OCI-M1 (cell line): ENCODE measurements around the gene CGB8.
"Not testable (repeated sequence)": the region's sequence is repeated elsewhere in the genome, so short reads cannot be mapped to it uniquely, and the experiment has no call there.

Source experiments
- DNase-seq: peaks from one replicate; lab custom pipeline; 2025; lab: John Stamatoyannopoulos, UW

CGB8 gene

DNA sequence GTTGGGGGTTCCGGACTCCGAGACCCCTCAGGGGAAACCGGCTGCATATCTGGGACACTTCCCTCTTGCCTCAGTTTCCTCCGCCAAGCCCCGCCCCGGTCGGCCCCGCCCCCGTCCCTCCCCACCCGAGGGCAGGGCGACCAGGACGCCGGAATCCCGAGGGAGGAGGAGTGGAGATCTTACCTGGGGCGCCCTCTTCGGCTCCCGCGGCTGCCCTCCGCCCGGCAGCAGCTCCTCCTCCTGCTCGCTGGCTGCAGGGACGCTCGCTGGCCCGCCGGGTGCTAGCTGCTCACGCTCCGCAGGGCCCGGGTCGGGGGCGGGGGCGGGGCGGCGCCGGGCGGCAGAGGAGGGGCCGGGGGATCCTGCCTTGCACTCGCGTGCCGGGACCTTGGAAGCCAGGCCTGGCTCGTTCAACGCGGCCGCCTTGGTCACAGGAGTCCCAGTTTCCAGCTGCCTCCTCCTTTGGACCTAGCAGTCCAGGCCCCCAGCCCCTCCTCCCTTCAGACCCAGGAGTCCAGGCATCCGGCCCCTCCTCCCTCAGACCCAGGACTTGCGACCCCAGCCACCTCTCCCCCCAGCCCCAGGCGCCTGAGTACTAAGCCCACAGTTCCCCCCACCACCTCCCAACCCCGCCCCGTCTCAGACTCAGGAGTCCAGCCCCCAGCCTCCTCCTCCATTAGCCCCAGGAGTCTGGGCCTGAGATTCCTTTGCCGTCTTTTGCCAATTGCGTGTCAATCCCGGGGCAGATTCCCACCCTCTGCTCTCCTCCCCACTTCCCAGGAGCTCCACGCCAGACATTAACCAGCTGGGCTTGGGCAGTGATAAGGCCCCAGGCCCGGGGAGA is 16.1 kb upstream of the CGB8 start, which contains the start of gene NTF4:
NTF4 (minus strand) TSS at position 51 of the 844 bp plus-strand sequence. CDS start 2,821 bp downstream, outside the sequence.
- DNase-seq: no peak

GRCh38 chr19:49064029-49064629 is 15.2 kb upstream of the CGB8 start:
- no peak for DNase-seq

DNA sequence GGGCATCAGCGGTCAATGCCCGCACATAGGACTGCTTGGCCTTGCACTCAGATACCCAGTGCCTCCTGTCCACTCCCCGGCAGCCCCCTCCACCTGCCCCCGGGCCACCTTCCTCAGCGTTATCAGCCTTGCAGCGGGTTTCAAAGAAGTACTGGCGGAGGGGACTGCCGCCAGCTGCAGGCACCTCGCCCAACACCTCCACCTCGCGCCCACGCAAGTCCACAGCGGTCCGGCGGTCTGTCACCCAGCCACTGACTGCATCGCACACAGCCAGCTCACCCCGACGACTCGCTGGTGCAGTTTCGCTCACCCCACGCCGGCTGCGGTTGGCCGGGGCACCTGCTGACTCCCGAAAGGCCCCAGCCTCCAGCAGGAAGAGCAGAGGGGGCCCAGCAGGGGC is 12.5 kb upstream of the CGB8 start:
- no peak for DNase-seq

GRCh38 chr19:49061000-49061399 is 12.1 kb upstream of the CGB8 start:
- no peak for DNase-seq

DNA sequence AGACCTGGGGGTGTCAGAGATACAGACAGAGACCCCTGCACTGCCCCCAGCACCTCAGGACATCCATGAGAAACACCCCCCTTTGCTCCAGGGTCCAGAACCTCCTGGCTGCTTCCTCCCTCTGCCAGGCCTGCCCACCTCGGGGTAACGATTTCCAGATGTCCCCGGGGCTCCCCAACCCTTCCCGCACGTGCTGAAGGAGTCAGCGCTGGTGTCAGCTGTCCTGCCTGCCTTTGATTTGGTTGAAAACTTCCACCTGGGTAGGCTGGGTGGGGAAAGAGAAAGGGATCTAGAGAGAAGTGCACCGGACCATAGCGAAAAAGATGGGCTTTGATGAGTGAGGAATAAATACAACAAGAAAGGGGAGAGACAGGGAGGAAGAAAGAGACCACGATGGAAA is 10.1 kb upstream of the CGB8 start:
- no peak for DNase-seq

- no peak for DNase-seq
Measured at GRCh38 chr19:49058562-49058961, 9.7 kb upstream of the CGB8 start.

DNA sequence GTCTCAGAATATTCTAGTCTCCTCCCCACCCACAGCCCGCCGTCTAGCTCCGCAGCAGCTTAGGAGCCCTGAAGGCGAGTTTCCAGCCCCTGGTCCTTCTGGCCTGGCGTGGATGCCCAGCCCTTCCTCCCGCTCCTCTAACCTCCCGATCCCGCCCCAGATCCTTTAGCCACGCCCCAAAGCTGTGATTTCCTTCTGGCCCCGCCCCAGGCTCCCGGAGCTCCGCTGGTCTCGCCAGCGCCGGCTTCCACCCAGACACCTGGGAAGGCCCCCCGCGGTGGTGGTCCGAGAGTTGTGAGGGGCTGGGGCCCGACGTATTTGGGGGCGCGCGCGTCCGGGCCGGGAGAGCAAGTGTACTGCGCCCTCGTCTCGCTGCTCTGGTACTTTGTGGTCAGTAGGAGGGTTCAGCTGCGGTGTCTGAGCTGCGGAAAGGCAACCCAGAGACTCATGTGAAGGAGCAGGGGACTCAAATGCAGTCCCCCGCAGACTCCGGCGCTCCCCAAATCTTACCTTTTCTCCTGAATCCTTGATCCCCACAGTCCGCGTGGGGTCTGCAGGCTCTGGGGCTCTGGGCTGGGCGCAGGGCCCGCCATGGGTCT is 8.8 kb upstream of the CGB8 start, which contains the start of gene CGB7:
CGB7 (minus strand) TSS at position 114 of the 599 bp plus-strand sequence. CDS start 2,374 bp downstream, outside the sequence.
- no peak for DNase-seq

DNA sequence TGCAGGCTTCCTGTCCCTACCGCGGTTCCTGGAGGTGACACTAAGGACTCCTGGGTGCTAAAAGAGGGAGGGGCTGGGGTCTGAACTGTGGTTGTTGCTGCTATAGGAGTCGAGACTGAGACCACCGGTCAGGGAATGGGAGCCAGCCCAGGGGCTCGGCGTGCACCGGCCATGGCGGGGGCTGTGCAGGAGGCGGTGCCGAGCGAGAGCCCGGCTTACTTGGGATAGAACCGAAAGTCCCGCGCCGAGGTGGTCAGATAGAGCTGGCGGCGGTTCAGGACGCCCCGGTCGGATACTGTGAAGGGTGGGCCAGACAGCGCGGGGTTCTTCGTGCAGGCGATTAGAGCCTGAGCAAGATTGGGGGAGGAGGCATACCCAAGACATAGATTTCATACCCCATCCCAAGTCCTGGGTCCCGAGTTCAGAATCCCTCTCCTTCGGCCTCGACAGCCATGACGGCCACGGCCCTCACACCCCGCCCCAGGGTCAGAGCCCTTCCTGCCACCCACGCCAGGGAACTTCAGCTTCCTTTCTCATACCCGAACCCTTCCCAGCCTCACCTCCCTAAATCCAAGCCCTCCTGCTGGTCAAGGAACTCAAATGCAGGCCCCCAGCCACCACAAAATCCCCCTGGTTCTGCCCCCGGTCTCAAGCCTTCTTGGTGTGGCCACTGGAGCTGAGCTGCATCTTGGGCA is 8.1 kb upstream of the CGB8 start:
- DNase-seq: not testable (repeated sequence)

DNA sequence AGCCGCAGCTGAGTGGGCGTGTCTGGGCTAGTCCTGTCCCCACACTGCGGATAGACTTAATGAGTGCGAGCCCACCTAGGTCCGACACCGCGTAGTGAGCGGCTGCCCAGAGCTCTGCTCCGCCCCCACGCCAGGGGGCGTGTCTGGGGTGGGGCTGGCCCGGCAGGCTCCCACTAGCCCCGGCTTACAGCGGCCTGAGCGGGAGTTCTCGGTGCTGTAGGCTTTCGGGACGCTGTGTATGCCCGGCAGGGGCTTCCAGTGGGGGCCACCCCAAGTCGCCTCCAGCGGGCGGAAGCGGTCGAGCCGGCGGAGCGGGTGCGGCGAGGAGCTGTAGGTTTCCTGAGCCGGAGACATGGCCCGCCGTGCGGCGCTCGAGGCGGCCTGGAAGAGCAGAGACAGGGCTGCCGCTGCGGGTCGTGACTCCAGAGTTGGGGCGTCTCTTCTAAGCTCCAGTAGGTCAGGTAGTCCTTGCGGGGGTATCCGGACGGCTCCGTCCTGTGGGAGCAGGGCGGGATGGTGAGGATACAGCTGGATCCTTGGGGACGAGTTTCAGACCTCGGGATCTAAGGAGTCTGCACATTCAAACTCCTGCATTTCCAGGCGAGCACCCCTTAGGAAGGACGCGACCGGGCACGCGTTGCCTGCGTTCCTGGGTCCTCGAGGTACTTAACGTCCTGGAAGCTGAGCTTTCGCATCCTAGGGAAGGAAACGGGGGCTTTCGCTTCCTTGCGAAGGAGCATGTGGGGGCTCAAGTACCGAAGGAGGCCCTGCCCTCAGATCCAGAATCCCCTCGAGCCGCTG is 7.4 kb upstream of the CGB8 start:
- peak; percentile 70 for DNase-seq

GRCh38 chr19:49050376-49051033 is 1.6 kb upstream of the CGB8 start:
- DNase-seq: not testable (repeated sequence)

- DNase-seq: not testable (repeated sequence)
Measured at GRCh38 chr19:49049834-49050233, 923 bp upstream of the CGB8 start.

GRCh38 chr19:49043548-49043947 is 5.4 kb downstream of the CGB8 start, which contains the start of gene CGB5:
CGB5 (plus strand) TSS chr19:49043848; CDS start chr19:49044210, 362 bp downstream.
- DNase-seq: not testable (repeated sequence)

DNA sequence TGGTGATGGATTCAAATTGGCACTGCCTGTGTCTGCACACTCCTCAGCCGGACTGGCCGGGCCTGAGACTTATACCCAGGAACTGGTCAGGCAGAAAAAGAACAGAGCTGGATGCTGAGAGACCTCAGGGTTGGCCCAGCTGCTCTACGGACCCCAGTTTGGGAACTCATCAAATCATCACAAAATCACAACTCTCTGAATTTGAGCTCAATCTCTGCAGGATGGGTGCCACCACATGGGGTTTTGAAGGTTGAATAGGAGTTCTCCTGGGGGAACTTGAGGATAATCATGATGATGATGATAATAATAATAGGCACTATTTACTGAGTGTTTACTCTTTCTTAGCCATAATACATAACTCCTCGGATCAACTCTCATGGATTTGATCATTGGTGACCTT is 6.2 kb downstream of the CGB8 start:
- not testable (repeated sequence) for DNase-seq

- DNase-seq: no peak
Measured at GRCh38 chr19:49042177-49042576, 6.7 kb downstream of the CGB8 start.

- DNase-seq: not testable (repeated sequence)
Measured at GRCh38 chr19:49039736-49040135, 9.2 kb downstream of the CGB8 start.

DNA sequence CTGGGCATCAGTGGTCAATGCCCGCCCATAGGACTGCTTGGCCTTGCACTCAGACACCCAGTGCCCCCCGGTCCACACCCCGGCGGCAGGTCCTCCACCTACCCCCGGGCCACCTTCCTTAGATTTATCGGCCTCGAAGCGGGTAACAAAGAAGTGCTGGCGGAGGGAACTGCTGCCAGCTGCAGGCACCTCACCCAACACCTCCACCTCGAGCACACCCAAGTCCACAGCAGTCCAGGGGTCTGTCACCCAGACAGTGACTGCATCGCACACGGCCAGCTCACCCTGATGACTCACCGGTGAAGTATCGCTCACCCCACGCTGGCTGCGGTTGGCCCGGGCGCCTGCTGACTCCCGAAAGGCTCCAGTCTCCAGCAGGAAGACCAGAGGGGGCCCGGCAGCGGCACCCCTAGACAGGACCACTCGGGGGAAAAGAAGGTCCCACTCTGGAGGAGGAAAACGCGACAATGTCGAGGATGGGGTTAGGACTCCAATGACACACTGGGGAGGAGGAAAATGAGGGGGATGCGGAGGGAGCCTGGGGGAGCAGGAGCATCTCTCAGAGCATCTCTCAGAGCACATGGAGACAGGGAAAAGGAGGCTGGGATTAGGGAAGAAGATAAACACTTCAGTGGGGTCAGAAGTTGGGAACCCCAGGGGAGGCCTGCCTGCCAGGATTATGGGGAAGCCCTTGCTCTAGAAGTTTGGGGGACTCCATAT is 10.2 kb downstream of the CGB8 start:
- not testable (repeated sequence) for DNase-seq

DNA sequence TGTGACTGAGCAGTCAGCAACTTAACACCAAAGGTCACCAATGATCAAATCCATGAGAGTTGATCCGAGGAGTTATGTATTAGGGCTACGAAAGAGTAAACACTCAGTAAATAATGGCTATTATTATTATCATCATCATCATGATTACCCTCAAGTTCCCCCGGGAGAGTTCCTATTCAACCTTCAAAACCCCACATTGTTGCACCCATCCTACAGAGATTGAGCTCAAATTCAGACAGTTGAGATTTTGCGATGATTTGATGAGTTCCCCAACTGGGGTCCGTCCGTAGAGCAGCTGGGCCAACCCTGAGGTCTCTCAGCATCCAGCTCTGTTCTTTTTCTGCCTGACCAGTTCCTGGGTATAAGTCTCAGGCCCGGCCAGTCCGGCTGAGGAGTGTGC is 10.8 kb downstream of the CGB8 start:
- not testable (repeated sequence) for DNase-seq

GRCh38 chr19:49036815-49037214 is 12.1 kb downstream of the CGB8 start, which contains the start of gene CGB1:
CGB1 (minus strand) TSS chr19:49036895; CDS start chr19:49036711, 184 bp downstream.
- DNase-seq: peak; percentile 82

- peak; percentile 88 for DNase-seq
Measured at GRCh38 chr19:49031642-49032301, 17.1 kb downstream of the CGB8 start, which contains the start of gene CGB2. CGB2 (plus strand) TSS chr19:49031890; CDS start chr19:49032096, 206 bp downstream.
